ENCODE results near the gene PRKN.

Gene PRKN

GRCh38 chr6:162261598-162261997 lies 466.0 kb downstream of the PRKN start:
- Histone ChIP-seq H3K9me3 (ENCODE audit: control insufficient read depth, low read length) (no peaks in the 10 kb centered on the region), H3K36me3 (ENCODE audit: control insufficient read depth, insufficient read depth, low read length) (no peaks in the 10 kb centered on the region), H3K27ac (ENCODE audit: low read depth, low read length, severe bottlenecking) (no peak overlapping the region), H3K4me1 (ENCODE audit: control insufficient read depth, insufficient read depth, low read length, poor library complexity, severe bottlenecking) (no peaks in the 10 kb centered on the region), H3K4me3 (ENCODE audit: extremely low read depth, insufficient read depth, low read length, poor library complexity, severe bottlenecking) (no peak overlapping the region)
- no CpG with 5 or more reads among the region's 1 CpG for WGBS, 2 experiments (ENCODE audit: insufficient coverage in 2 of 2)

- no peaks in the 10 kb centered on the region for H3K36me3 ChIP-seq (ENCODE audit: control insufficient read depth, insufficient read depth, low read length)
- no CpG with 5 or more reads among the region's 1 CpG for WGBS, 2 experiments (ENCODE audit: insufficient coverage in 2 of 2)
- no peak overlapping the region for H3K27ac ChIP-seq (ENCODE audit: low read depth, low read length, severe bottlenecking)
- no peaks in the 10 kb centered on the region for H3K9me3 ChIP-seq (ENCODE audit: control insufficient read depth, low read length)
- H3K4me1 ChIP-seq (ENCODE audit: control insufficient read depth, insufficient read depth, low read length, poor library complexity, severe bottlenecking), result no peaks in the 10 kb centered on the region
- no peak overlapping the region for H3K4me3 ChIP-seq (ENCODE audit: extremely low read depth, insufficient read depth, low read length, poor library complexity, severe bottlenecking)
These were observed 467.5 kb downstream of the PRKN start for GRCh38 chr6:162260027-162260426.

- no peak overlapping the region for H3K27ac ChIP-seq (ENCODE audit: low read depth, low read length, severe bottlenecking)
- WGBS, 2 experiments (ENCODE audit: insufficient coverage in 2 of 2), result 85 to 89% methylated on average over 5 to 7 of the region's 7 CpGs
- H3K4me1 ChIP-seq (ENCODE audit: control insufficient read depth, insufficient read depth, low read length, poor library complexity, severe bottlenecking), result no peaks in the 10 kb centered on the region
- H3K4me3 ChIP-seq (ENCODE audit: extremely low read depth, insufficient read depth, low read length, poor library complexity, severe bottlenecking), result no peak overlapping the region
- H3K9me3 ChIP-seq (ENCODE audit: control insufficient read depth, low read length), result no peaks in the 10 kb centered on the region
- no peaks in the 10 kb centered on the region for H3K36me3 ChIP-seq (ENCODE audit: control insufficient read depth, insufficient read depth, low read length)
These were observed 468.9 kb downstream of the PRKN start for GRCh38 chr6:162258647-162259046.

- no peaks in the 10 kb centered on the region for H3K36me3 ChIP-seq (ENCODE audit: control insufficient read depth, insufficient read depth, low read length)
- no peak overlapping the region for H3K27ac ChIP-seq (ENCODE audit: low read depth, low read length, severe bottlenecking)
- 92 to 96% methylated on average over 2 to 3 of the region's 3 CpGs for WGBS, 2 experiments (ENCODE audit: insufficient coverage in 2 of 2)
- no peak overlapping the region for H3K4me3 ChIP-seq (ENCODE audit: extremely low read depth, insufficient read depth, low read length, poor library complexity, severe bottlenecking)
- no peaks in the 10 kb centered on the region for H3K9me3 ChIP-seq (ENCODE audit: control insufficient read depth, low read length)
- H3K4me1 ChIP-seq (ENCODE audit: control insufficient read depth, insufficient read depth, low read length, poor library complexity, severe bottlenecking), result no peaks in the 10 kb centered on the region
These were observed 471.2 kb downstream of the PRKN start for GRCh38 chr6:162256361-162256760.

- H3K9me3 ChIP-seq (ENCODE audit: control insufficient read depth, low read length), result no peaks in the 10 kb centered on the region
- no peak overlapping the region for H3K4me3 ChIP-seq (ENCODE audit: extremely low read depth, insufficient read depth, low read length, poor library complexity, severe bottlenecking)
- H3K4me1 ChIP-seq (ENCODE audit: control insufficient read depth, insufficient read depth, low read length, poor library complexity, severe bottlenecking), result no peaks in the 10 kb centered on the region
- no peaks in the 10 kb centered on the region for H3K36me3 ChIP-seq (ENCODE audit: control insufficient read depth, insufficient read depth, low read length)
- no peak overlapping the region for H3K27ac ChIP-seq (ENCODE audit: low read depth, low read length, severe bottlenecking)
- 80% methylated on average over 1 of the region's 3 CpGs; no CpG with 5 or more reads in 1 of the 2 experiments for WGBS, 2 experiments (ENCODE audit: insufficient coverage in 2 of 2)
These were observed 476.3 kb downstream of the PRKN start for GRCh38 chr6:162251257-162251656.

- no peaks in the 10 kb centered on the region for H3K9me3 ChIP-seq (ENCODE audit: control insufficient read depth, low read length)
- no peak overlapping the region for H3K27ac ChIP-seq (ENCODE audit: low read depth, low read length, severe bottlenecking)
- 80 to 84% methylated on average over 8 to 9 of the region's 11 CpGs for WGBS, 2 experiments (ENCODE audit: insufficient coverage in 2 of 2)
- no peaks in the 10 kb centered on the region for H3K36me3 ChIP-seq (ENCODE audit: control insufficient read depth, insufficient read depth, low read length)
- no peak overlapping the region for H3K4me3 ChIP-seq (ENCODE audit: extremely low read depth, insufficient read depth, low read length, poor library complexity, severe bottlenecking)
- H3K4me1 ChIP-seq (ENCODE audit: control insufficient read depth, insufficient read depth, low read length, poor library complexity, severe bottlenecking), result no peaks in the 10 kb centered on the region
These were observed 477.5 kb downstream of the PRKN start for GRCh38 chr6:162249907-162250642.

- Histone ChIP-seq H3K36me3 (ENCODE audit: control insufficient read depth, insufficient read depth, low read length) (no peaks in the 10 kb centered on the region), H3K27ac (ENCODE audit: low read depth, low read length, severe bottlenecking) (no peak overlapping the region), H3K4me3 (ENCODE audit: extremely low read depth, insufficient read depth, low read length, poor library complexity, severe bottlenecking) (no peak overlapping the region), H3K9me3 (ENCODE audit: control insufficient read depth, low read length) (no peaks in the 10 kb centered on the region), H3K4me1 (ENCODE audit: control insufficient read depth, insufficient read depth, low read length, poor library complexity, severe bottlenecking) (no peaks in the 10 kb centered on the region)
- 88 to 90% methylated on average over 1 to 2 of the region's 8 CpGs for WGBS, 2 experiments (ENCODE audit: insufficient coverage in 2 of 2)
These were observed 481.6 kb downstream of the PRKN start for GRCh38 chr6:162245830-162246420.

GRCh38 chr6:162244031-162244430 lies 483.5 kb downstream of the PRKN start:
- Histone ChIP-seq H3K9me3 (ENCODE audit: control insufficient read depth, low read length) (no peaks in the 10 kb centered on the region), H3K27ac (ENCODE audit: low read depth, low read length, severe bottlenecking) (no peak overlapping the region), H3K4me1 (ENCODE audit: control insufficient read depth, insufficient read depth, low read length, poor library complexity, severe bottlenecking) (no peaks in the 10 kb centered on the region), H3K36me3 (ENCODE audit: control insufficient read depth, insufficient read depth, low read length) (no peaks in the 10 kb centered on the region), H3K4me3 (ENCODE audit: extremely low read depth, insufficient read depth, low read length, poor library complexity, severe bottlenecking) (no peak overlapping the region)
- 100% methylated on average over 1 of the region's 1 CpG; no CpG with 5 or more reads in 1 of the 2 experiments for WGBS, 2 experiments (ENCODE audit: insufficient coverage in 2 of 2)

GRCh38 chr6:162242915-162243314 lies 484.7 kb downstream of the PRKN start:
- Histone ChIP-seq H3K4me3 (ENCODE audit: extremely low read depth, insufficient read depth, low read length, poor library complexity, severe bottlenecking) (no peak overlapping the region), H3K36me3 (ENCODE audit: control insufficient read depth, insufficient read depth, low read length) (no peaks in the 10 kb centered on the region), H3K9me3 (ENCODE audit: control insufficient read depth, low read length) (no peaks in the 10 kb centered on the region), H3K4me1 (ENCODE audit: control insufficient read depth, insufficient read depth, low read length, poor library complexity, severe bottlenecking) (no peaks in the 10 kb centered on the region), H3K27ac (ENCODE audit: low read depth, low read length, severe bottlenecking) (no peak overlapping the region)
- no CpG with 5 or more reads among the region's 1 CpG for WGBS, 2 experiments (ENCODE audit: insufficient coverage in 2 of 2)

- Histone ChIP-seq H3K4me3 (ENCODE audit: extremely low read depth, insufficient read depth, low read length, poor library complexity, severe bottlenecking) (no peak overlapping the region), H3K4me1 (ENCODE audit: control insufficient read depth, insufficient read depth, low read length, poor library complexity, severe bottlenecking) (no peaks in the 10 kb centered on the region), H3K36me3 (ENCODE audit: control insufficient read depth, insufficient read depth, low read length) (no peaks in the 10 kb centered on the region), H3K9me3 (ENCODE audit: control insufficient read depth, low read length) (no peaks in the 10 kb centered on the region), H3K27ac (ENCODE audit: low read depth, low read length, severe bottlenecking) (no peak overlapping the region)
- WGBS, 2 experiments (ENCODE audit: insufficient coverage in 2 of 2), result 87% methylated on average over 4 to 5 of the region's 9 CpGs
These were observed 488.2 kb downstream of the PRKN start for GRCh38 chr6:162239330-162239729.

GRCh38 chr6:162238675-162239074 lies 488.9 kb downstream of the PRKN start:
- no peaks in the 10 kb centered on the region for H3K4me1 ChIP-seq (ENCODE audit: control insufficient read depth, insufficient read depth, low read length, poor library complexity, severe bottlenecking)
- H3K27ac ChIP-seq (ENCODE audit: low read depth, low read length, severe bottlenecking), result no peak overlapping the region
- H3K4me3 ChIP-seq (ENCODE audit: extremely low read depth, insufficient read depth, low read length, poor library complexity, severe bottlenecking), result no peak overlapping the region
- H3K36me3 ChIP-seq (ENCODE audit: control insufficient read depth, insufficient read depth, low read length), result no peaks in the 10 kb centered on the region
- 77 to 83% methylated on average over 5 to 6 of the region's 8 CpGs for WGBS, 2 experiments (ENCODE audit: insufficient coverage in 2 of 2)
- H3K9me3 ChIP-seq (ENCODE audit: control insufficient read depth, low read length), result no peaks in the 10 kb centered on the region
